ENCODE results near the gene SMARCE1.

The SMARCE1 gene

DNA sequence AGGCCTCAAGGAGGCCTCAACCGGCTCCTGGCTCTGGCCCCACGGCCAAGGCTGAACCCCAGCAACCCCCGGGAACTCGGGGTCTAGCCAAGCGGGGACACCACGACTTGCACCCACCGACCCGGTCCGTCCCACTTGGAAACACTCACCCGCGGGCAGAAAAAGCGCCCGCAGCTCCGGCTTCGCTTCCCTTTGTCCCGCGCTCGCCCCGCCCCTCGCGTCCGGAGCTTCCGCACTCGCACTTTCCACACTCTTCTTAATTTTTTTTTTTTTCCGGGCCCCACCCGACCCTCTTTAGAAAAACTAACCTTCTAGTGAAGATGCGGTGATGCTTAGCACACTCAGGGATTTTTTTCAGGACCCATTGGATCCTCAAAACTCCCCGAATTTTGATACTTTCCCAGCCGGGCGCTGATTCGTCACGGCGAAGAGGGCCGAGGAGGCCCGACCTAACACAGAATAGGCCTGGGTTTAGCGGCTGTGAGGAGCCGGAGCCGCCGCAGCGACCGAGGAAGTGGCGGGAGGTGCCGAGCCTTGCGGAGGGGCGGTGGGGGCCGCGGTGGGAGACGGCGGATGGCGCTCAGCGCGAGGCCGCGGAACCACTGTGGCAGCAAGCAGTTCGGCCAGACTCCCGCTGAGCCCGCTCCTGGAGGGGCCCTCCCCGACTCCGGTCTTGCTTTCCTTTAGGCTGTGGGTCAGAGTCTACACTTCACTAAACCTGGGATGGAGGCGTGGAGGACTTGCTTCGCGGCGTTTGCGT, at the start of gene SMARCE1:
TSS of gene SMARCE1 (minus strand) at position 195 of the 760 bp plus-strand sequence. CDS start 2,016 bp downstream, outside the sequence.
- FAIRE-seq = no peak

DNA sequence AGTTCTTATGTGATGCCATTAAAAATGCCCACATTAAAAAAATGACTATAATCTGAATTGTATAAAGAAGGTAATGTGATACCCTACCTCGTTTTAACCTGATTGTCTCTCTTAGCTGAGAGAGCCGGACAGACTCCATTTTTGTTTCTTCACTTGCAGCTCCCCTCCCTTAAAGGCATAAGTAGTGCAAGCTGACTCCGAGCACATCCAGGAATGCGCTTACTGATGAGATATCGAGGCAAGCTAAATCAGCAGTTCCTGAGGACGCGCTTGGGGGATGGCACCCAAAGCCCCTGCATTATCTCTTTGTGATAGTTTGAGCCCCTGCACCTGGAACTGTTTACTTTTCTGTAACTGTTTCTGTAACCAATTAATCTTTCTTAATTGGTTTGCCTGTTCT, 49.7 kb upstream of the SMARCE1 start:
- no peak for FAIRE-seq

DNA sequence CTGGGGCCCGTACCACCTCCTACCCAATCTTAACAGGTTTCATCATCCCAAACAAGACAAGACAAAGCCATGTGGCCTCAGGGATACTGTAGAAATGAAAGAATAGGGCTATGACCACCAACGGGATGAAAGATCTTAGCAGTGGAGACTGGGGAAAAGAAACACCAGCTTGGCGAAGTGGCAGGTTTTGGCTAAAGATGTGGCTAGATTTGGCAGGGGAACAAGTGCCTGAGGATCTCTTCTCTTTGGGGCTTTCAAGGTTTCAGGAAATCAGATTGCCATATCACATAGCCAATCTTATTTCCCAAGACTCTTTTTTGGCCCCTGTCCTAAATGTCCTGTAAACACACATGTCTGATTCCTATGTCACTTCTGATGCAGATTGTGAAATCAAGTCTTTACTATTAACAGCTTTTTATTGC, 49.0 kb upstream of the SMARCE1 start:
- no peak for FAIRE-seq

DNA sequence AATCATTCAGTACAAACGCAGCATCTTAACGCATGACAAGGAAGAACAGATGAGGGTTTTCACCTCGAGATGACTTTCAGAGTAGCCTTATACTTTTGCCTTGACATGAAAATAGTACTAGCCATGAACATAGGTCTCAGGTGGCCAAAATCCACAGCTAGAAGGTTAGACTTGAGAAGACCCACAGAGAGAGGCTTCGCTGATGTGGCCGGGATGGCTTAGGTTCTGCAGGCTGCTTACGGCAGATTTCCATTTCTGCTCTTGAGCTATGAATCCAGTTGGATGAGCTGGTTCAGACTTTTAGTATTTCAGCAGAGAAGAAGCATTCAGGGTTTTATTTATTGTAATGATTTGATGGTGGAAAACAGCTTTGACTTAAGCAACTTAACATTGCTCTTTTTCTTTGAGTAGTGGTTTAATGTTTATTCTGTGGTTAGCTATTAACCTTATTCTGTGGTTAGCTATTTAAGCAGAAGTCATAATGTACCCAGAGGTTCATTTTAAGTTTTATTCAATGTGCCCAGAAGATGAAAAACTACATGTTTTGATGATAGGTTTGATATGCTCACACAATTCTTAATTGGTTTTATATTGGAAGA, 48.4 kb upstream of the SMARCE1 start:
- FAIRE-seq = no peak

DNA sequence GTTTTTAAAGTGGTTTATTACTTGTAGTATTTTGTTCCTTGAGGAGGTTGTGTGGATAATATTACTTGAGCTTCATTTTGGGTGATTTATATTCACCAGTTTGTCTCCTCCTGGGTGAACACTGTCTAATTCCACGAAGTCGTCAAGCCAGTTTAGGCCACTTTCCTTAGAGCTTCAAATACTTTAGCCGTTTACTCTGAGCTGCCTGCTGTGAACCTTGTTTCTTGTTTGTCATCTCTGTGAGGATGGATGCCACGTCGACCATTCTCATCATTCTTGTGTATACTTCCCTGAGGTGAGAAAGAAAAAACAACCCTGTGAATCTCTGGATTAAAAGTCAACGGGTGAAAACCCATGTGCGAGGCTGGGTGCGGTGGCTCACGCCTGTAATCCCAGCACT, 47.0 kb upstream of the SMARCE1 start:
- no peak for FAIRE-seq

DNA sequence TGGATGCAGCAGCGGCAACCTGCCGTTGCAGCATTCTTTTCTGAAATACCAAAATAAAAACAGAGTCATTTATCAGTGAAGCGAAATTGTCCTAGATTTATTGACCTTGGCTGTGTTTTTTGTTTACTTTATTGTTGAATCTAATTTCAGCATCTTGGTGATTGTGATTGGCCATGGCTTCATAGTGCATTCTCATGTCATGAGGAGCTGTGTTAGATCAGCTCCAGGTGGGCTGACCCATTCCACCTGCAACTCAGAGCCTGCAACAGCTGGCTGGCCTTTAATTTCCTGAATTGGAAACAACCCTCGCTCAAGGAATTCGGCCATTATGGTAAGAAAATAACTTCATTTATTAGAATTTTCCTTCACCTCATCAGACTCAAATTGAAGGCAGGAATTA, 39.5 kb upstream of the SMARCE1 start:
- no peak for FAIRE-seq

DNA sequence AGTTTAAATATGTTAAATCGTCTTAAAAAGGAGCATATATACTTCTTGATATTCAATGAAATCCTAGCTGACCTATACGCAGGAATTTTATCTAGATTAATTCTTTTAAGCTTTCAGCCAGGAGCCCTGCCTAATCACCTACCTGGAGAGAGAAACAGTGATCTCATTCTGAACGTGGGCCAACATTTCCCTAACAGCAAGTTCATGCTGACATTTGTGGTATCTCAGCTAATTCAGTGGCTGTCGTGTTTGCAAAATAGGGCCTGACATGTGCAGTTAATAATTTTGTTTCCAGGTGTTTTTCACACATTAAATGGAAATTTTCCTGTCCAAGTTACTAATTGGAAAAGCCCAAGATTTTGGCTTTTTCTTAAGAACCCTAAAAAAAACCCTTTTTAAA, 38.6 kb upstream of the SMARCE1 start:
- no peak for FAIRE-seq

DNA sequence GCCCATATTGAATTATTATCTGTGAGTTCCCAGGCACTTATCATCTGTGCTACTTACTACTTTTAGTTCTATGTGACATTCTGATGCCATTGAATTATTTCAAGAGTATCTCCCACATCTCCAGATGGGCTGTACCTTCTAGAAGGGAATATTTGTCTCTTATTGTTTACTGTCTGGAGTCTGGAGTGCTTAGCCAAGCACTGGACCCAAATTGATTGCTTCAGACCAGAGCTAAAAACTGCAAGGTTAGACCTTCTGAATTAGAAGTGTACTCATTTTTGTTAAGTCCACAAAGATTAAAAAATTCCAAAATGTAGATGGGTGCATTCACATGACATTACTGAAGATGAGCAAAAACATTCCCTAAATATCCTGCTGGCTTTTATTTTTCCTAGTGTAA, 33.4 kb upstream of the SMARCE1 start:
- FAIRE-seq = no peak

DNA sequence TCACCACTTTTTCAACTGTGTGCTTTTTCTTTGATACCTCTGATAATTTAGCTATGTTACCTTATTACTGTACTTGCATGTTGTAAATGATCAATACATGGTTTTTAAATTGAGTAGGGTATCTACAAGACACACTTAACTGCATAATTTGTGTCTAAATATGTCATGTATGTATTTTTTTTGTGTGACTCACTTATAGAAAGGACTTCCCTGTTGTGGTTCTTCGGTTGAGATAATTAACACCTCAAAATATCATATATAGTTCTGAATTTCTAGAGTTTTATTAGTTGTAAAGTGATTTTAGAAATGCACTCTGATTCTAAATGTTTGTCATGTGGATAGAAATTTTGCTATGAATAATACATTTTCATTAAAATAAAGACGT, 31.9 kb upstream of the SMARCE1 start:
- no peak for FAIRE-seq

DNA sequence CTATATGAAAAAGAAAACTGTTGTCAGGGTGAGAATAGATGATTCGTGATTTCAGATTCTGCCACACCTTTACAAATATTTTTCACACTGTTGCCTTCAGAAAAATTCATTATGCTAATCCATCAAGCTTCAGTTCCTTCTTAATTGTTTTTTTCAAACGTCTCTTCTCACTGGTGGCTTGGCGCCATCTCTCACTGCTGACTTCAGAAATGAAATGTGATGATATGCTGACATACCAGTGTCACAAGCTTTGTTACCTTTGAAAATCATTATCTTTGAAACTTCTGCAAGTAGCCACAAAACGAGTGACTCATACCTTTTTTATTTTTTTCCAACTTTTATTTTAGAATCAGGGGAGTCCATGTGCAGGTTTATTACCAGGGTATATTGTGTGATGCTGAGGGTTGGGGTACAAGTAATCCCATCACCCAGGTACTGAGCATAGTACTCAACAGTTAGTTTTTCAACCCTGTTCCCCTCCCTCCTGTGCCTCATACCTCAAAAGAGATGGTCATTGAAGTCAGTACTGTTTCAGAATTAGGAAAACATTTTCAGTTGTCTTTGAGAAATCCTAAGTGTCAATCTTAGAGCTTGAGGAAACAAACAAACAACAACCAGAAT, 31.4 kb upstream of the SMARCE1 start:
- FAIRE-seq = no peak

DNA sequence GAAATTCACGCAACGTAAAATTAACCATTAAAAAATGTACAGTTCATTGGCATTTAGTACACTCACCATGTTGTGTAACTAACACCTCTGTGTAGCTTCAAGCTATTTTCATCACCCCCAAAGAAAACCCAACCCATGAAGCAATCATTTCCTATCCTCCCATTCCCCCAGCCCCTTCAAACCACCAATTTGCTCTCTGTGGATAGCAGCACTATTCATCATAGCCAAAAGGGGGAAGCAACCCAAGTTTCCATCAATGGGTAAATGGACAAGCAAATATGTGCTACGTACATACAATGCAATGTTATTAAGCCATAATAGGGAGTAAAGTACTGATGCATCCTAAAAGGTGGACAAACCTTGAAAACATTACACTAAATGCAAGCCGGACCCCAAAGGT, 28.3 kb upstream of the SMARCE1 start:
- no peak for FAIRE-seq

DNA sequence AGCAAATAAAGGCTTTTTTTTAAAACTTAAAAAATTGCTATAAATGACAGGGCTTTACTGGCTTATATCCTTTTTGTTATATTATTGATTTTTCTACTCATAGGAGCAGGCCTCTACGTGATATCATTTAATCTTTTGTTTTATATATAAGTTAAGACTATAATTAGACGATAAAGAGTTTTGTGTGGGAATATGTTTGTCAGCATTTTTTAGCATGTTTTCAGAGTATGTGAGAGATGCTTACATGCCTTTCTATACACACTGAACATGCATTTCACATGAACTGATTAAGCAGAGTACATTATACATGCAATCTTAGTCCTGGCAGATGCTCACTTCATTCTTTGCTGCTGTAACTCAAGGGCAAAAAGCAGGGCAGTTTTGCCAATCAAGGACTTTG, 25.0 kb upstream of the SMARCE1 start:
- no peak for FAIRE-seq

DNA sequence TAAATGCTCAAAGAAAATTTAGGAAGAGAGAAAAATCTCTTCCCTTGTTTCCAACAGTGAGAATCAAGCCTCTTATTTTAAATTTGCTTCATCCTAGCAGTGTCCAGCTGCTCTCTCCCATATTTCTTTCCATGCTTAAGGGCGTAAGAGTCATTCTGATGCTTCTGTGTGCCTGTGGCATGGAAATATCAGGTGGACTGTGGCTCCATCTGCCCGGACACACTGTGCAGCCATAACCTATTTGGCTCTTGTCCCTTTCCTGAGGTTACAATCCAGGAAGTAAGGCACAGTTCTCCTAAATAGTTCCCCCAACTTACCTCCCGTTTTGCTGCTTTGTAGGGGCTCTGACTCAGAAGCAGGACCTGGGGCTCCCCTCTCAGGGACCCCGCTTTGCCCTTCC, 23.7 kb upstream of the SMARCE1 start:
- FAIRE-seq = no peak

DNA sequence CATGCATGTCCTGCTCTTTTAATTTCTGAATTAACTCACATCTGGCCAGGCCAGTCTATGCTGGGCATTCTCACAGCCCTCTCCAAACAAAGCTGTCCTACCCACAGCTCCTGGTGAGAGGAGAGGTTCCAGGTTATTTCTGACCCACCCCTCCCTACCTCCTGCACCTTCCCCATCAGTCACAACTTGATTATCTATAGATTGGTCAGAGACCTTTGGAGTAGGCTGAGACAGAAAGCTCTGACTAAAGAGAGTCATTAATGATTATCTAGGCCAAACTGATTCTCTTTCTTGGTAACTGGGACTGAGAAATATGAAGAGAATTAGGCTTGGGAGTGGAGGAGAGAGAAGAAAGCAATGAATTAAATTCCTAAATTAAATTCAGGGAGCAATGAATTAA, 18.7 kb upstream of the SMARCE1 start:
- FAIRE-seq = no peak

DNA sequence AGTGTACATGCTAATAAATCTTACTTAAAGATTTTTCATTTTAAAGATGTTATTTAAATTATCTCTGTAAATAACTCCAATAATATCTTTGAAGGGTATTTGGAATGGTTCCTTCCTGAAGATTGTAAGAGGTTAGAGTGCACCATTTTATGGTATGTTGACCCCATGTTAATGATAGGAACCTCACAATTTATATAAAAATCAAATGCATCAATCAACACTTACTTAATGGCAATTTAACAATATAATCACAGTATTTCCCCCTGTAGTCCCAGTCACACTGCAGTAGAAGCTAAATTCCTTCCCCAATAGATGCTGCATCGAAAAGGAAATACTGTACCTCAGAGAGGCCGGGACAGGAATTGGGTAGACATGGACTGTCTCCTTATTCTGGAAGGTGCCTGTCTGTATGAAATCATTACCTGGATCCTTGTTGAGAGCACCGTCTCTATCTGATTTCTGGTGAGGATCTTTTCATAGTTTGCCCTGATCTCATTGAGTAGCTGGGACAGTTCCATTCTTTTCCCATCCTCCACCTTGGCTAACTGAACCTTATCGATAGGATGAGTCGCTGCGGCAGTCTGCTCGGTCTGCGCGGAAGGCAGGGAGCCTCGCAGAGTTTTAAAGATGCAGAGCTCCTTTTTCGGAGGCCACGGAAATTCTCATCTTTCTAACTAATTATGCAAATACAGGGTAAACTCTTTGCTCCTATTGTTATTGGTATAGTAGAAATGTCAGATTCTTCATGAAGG, 17.1 kb upstream of the SMARCE1 start, which contains the start of gene KRT222:
TSS of gene KRT222 (minus strand) at position 596 of the 752 bp plus-strand sequence. CDS start at position 518, 78 bp downstream.
- no peak for FAIRE-seq

DNA sequence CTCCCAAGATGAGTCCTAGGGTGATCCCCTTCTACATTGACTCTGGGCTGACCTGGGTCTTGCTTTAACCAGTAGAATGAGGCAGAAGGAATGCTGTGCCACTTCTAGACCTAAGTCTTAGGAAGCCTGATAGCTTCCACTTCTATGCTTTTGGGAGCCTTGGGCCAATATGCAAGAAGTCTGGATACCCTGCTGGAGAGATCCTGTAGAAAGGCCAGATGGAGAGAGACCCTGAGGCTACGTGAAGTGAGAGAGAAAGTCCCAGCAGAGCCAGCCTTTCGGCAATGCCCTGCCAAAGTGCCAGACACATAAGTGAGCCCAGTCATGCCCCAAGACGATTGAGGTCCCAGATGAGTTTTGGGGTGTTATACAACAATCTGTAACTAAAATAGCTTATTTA, 15.6 kb upstream of the SMARCE1 start:
- no peak for FAIRE-seq

DNA sequence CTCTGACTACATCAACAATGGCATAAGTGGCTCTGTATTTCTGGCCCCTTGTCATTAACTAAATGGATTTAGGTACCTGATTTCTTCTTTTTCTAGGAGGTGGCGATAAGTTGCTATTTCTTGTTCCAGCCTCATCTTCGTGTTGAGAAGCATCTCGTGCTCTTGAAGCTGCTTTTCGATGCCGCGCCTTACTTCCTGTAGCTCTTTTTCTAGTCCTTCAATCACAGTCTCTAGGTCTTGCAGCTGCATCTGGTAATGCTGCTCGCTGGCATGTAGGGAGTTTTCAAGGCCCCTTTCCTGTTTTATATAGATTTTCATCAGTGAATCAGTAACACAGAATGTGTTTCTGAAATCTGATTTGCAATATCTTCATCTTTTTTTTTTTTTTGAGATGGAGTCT, 12.3 kb upstream of the SMARCE1 start:
- FAIRE-seq = no peak

DNA sequence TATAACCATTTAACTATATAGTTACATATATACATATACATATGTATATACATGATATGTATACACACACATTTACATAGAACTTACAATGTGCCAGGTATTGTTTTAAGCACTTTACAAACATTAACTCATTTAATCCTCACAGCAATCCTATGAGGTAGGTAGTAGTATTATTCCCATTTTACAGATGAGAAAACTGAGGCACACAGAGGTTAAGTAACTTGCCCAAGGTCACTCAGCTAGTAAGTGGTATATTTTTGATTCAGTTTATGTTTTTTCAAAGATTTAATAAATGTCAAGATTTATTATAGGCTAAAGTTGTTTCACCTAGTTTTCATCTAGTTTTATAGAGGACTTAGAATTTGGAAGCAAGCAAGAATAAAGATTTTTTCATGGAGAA, 10.8 kb upstream of the SMARCE1 start:
- FAIRE-seq = no peak

DNA sequence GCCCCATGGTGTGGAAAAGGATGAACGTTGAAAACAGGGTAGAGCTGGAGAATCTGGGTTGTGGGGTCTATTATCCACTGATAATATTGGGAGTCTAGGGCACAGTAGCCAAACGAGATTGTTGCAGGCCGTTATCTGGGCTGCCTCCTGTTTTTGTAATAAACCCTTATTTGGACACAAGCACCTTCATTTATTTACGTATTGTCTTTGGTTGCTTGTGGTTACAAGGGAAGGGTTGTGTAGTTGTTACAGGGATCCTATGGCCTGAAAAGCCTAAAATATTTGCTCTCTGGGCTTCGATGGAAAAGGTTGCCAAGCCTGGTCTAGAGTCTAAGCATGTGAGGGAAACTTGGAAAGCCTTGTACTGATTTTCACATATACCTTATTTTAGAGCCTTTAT, 4.3 kb upstream of the SMARCE1 start:
- no peak for FAIRE-seq

DNA sequence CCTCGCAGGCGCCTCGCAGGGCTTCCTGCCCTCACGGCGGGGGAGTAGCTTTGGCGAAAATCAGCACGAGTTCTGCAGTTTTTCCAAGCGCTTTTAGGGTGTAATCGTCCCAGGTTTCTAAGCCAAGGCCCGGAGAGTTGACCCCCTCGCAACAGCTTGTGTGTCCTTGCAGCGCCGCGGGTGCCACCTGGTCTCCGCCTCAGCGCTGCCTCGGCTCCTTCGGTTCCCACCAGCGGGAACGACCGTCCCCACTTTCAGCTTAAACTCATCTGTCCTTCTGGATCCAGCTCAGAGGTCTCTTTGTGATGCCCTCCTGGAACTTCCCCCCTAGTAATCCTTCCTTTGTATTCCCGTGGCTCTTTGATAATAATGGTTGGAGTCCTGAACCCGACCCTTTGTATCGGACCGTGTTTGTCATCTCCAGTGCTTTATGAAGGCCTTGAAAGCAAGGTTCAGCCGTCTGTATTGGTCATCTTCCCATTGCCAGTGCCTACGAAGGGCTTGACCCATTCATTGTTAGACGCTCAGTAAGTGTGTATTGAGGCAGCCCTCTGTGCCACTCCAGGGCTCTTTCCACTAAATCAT, 858 bp upstream of the SMARCE1 start:
- FAIRE-seq = no peak

DNA sequence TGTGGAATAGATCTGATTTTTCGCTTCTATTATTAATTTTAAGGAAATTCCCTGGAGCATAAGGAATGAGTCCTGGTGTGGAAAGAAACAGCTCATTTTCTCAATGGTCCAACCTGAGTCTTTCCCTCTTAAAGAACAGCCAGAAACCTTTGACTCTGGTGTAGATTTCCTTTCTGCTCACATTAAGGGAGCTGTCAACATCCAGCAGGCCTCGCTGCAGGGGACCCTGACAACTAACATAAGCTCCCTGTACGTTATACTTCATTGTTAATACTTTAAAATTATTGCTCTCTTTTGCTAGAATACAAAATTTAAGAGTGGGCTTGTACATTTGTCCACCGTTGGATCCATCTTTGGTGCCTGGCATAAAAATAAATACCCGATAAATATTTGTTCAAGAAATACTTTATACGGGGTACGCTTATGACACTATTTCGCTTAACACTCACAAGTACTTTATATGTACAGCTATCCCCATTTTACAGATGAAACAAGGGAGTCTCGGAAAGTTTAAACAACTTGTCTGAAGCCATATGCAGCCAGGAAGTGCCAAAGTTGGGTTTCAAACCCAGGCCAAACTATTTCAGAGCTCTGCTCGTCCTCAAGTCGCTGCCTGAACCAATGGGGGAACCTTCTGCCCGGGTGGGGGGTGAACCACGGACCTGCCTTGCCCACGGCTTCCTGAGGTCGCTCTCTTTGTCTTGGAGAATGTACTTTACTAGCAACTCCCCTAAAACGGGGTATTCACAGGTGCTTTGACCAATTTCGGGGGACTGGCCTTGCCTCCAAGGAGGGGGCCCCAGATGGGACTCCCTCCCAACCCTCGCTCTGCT, 611 bp downstream of the SMARCE1 start:
- FAIRE-seq = no peak

DNA sequence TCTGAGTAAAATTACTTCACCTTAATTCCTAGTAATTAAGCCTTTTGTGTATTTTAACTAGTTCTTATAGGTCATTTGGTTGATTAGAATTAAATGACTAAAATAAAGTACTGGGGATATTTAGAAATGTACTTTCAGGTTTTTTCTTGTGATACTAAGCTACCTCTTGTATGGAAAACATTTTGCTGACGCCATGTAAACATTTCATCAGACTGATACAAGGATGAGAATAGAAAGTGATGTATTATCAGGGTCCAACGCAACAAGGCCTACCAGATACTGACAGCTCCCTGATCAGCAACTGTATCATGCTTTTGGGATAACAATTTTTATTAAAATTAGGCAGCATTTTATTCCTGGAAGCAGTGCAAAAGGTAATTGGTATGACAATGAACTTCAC, 1.7 kb downstream of the SMARCE1 start:
- FAIRE-seq = no peak

Measured in endometrium (tissue), 2 donors.